HCT116 (cell line): ENCODE results near the gene USP7.

Experiments
- CEBPB ChIP-seq: IDR thresholded peaks from 2 replicates; pipeline ENCODE4 v1.6.1; 2012; ENCODE audit warnings: low read depth
- JUND ChIP-seq: IDR thresholded peaks from 2 replicates; pipeline ENCODE4 v1.6.1; 2012
- POLR2AphosphoS5 ChIP-seq: IDR thresholded peaks from 2 replicates; pipeline ENCODE4 v1.6.1; 2011; ENCODE audit warnings: mild to moderate bottlenecking, low read depth, low read length, moderate library complexity
- RAD21 ChIP-seq: IDR thresholded peaks from 2 replicates; pipeline ENCODE4 v1.6.1; 2012; ENCODE audit warnings: low read depth, mild to moderate bottlenecking
- YY1 ChIP-seq: IDR thresholded peaks from 2 replicates; pipeline ENCODE4 v1.6.1; 2011; ENCODE audit warnings: low read length, low read depth, moderate library complexity, mild to moderate bottlenecking; ENCODE audit not compliant: insufficient replicate concordance; ENCODE audit errors: extremely low read depth
- TF ChIP-seq, protein P1 (sequence below), 3 experiments: fragments of 200-600 bp in 1 of 3; sonication (generic) in 1 of 3; IDR thresholded peaks in 2 of 3; conservative IDR thresholded peaks in 1 of 3; 2 replicates each; pipeline ENCODE4 v1.5.1; 2012 to 2017; ENCODE audit warnings: low read depth in 2 of 3, low read length in 2 of 3, antibody characterized with exemption in 1 of 3, borderline replicate concordance in 1 of 3, control low read depth in 1 of 3, mild to moderate bottlenecking in 1 of 3, mixed read lengths in 1 of 3, mixed run types in 1 of 3, moderate library complexity in 1 of 3; ENCODE audit not compliant: insufficient read depth in 1 of 3

GRCh38 chr16:8848231-8848938 lies 115.3 kb downstream of the USP7 start:
- TF ChIP-seq, protein P1, sequence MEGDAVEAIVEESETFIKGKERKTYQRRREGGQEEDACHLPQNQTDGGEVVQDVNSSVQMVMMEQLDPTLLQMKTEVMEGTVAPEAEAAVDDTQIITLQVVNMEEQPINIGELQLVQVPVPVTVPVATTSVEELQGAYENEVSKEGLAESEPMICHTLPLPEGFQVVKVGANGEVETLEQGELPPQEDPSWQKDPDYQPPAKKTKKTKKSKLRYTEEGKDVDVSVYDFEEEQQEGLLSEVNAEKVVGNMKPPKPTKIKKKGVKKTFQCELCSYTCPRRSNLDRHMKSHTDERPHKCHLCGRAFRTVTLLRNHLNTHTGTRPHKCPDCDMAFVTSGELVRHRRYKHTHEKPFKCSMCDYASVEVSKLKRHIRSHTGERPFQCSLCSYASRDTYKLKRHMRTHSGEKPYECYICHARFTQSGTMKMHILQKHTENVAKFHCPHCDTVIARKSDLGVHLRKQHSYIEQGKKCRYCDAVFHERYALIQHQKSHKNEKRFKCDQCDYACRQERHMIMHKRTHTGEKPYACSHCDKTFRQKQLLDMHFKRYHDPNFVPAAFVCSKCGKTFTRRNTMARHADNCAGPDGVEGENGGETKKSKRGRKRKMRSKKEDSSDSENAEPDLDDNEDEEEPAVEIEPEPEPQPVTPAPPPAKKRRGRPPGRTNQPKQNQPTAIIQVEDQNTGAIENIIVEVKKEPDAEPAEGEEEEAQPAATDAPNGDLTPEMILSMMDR (IDR thresholded peaks at IDR 0.05 in 2 of 3, conservative IDR thresholded peaks at IDR 0.05 in 1 of 3; ENCODE audit: borderline replicate concordance in 1 of 3, insufficient read depth in 1 of 3, low read depth in 2 of 3, low read length in 2 of 3) = no peak
- TF ChIP-seq JUND (no peak), YY1 (no peak), CEBPB (no peak), POLR2AphosphoS5 (no peak), RAD21 (no peak)
